Measurements from ENCODE around the gene IP6K1. TPM values are rescaled to one million over a fixed set of nuclear protein-coding genes. Genes with fewer than 3 reads are reported as not detected.

Gene IP6K1
- total RNA-seq, 4 donors from 2014 or later: 13.5 to 22.2 (median 19.5) TPM

DNA sequence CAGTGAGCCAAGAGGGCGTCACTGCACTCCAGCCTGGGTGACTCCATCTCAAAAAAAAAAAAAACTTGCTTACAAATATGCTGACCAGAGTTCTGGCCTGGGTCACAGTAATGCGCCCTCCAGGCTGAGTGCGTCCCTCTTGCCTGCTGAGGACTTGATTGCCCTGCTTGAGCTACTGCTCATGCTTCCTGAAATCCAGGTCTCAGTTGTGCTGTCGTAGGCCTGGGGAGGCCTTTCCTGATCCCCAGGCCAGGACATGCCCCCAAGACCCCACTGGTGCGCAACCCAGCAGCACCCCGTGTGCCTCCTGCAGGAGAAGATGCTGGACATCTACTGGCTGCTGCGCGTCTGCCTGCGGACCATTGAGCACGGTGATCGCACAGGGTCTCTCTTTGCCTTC is 74.2 kb downstream of the IP6K1 start:
- H3K4me3 ChIP-seq: no peak overlapping the region
- DNase-seq: peak in 1 of 2 donors; percentile 6
- TF ChIP-seq POLR2A (IDR thresholded peaks at IDR 0.05) (no peak), CTCF (IDR thresholded peaks at IDR 0.05 in 4 of 5, conservative IDR thresholded peaks at IDR 0.05 in 1 of 5) (no peak)
- in situ Hi-C loops (cut with MboI; ENCODE audit: low sequenced_read_pairs in 4 of 4) (no loop called here), intact Hi-C loops (cut with DNase I; ENCODE audit: low total_unique reads) (no loop called here)
- H3K36me3 ChIP-seq: peaks cover 0 to 19% of the 10 kb centered on the region in 2 donors
- no peak for ATAC-seq
- H3K4me1 ChIP-seq: peaks cover 7 to 22% of the 10 kb centered on the region in 2 donors
- no peaks in the 10 kb centered on the region for H3K27me3 ChIP-seq
- no peaks in the 10 kb centered on the region for H3K9me3 ChIP-seq
- no peak overlapping the region for H3K27ac ChIP-seq

GRCh38 chr3:49711489-49711888 is 74.9 kb downstream of the IP6K1 start:
- in situ Hi-C loops (cut with MboI; ENCODE audit: low sequenced_read_pairs in 4 of 4) (no loop called here), intact Hi-C loops (cut with DNase I; ENCODE audit: low total_unique reads) (no loop called here)
- peak in 1 of 2 donors; percentile 7 for DNase-seq

GRCh38 chr3:49709852-49710251 is 76.5 kb downstream of the IP6K1 start:
- no peak overlapping the region for H3K4me3 ChIP-seq
- no peak overlapping the region for H3K27ac ChIP-seq
- TF ChIP-seq CTCF (IDR thresholded peaks at IDR 0.05 in 4 of 5, conservative IDR thresholded peaks at IDR 0.05 in 1 of 5) (no peak), POLR2A (IDR thresholded peaks at IDR 0.05) (no peak)
- intact Hi-C loops (cut with DNase I; ENCODE audit: low total_unique reads): no loop called here
- no peak for DNase-seq
- in situ Hi-C loops (cut with MboI; ENCODE audit: low sequenced_read_pairs in 4 of 4): no loop called here
- no peaks in the 10 kb centered on the region for H3K27me3 ChIP-seq
- H3K4me1 ChIP-seq: peaks cover 5 to 14% of the 10 kb centered on the region in 2 donors
- H3K36me3 ChIP-seq: peaks cover 0 to 34% of the 10 kb centered on the region in 2 donors
- H3K9me3 ChIP-seq: no peaks in the 10 kb centered on the region
- no peak for ATAC-seq

More at GRCh38 chr3:49711489-49711888, 74.9 kb downstream of the IP6K1 start:
- H3K27ac ChIP-seq: no peak overlapping the region
- no peak for ATAC-seq
- no peaks in the 10 kb centered on the region for H3K27me3 ChIP-seq
- H3K36me3 ChIP-seq: peaks cover 0 to 26% of the 10 kb centered on the region in 2 donors
- TF ChIP-seq POLR2A (IDR thresholded peaks at IDR 0.05): no peak
- TF ChIP-seq CTCF (IDR thresholded peaks at IDR 0.05 in 4 of 5, conservative IDR thresholded peaks at IDR 0.05 in 1 of 5): no peak
- no peak overlapping the region for H3K4me3 ChIP-seq
- H3K4me1 ChIP-seq: peaks cover 7 to 22% of the 10 kb centered on the region in 2 donors
- no peaks in the 10 kb centered on the region for H3K9me3 ChIP-seq

- no peak overlapping the region for H3K27ac ChIP-seq
- H3K27me3 ChIP-seq: no peaks in the 10 kb centered on the region
- no peak for TF ChIP-seq POLR2A (IDR thresholded peaks at IDR 0.05)
- TF ChIP-seq CTCF (IDR thresholded peaks at IDR 0.05 in 4 of 5, conservative IDR thresholded peaks at IDR 0.05 in 1 of 5): no peak
- DNase-seq: no peak
- in situ Hi-C loops (cut with MboI; ENCODE audit: low sequenced_read_pairs in 4 of 4) (no loop called here), intact Hi-C loops (cut with DNase I; ENCODE audit: low total_unique reads) (no loop called here)
- peaks cover 0 to 52% of the 10 kb centered on the region in 2 donors for H3K36me3 ChIP-seq
- H3K4me1 ChIP-seq: no peaks in the 10 kb centered on the region
- H3K4me3 ChIP-seq: no peak overlapping the region
- ATAC-seq: no peak
- no peaks in the 10 kb centered on the region for H3K9me3 ChIP-seq
Observed at GRCh38 chr3:49707113-49707480, 79.2 kb downstream of the IP6K1 start.

- H3K9me3 ChIP-seq: no peaks in the 10 kb centered on the region
- in situ Hi-C loops (cut with MboI; ENCODE audit: low sequenced_read_pairs in 4 of 4): no loop called here
- intact Hi-C loops (cut with DNase I; ENCODE audit: low total_unique reads): no loop called here
- H3K4me3 ChIP-seq: no peak overlapping the region
- no peak for TF ChIP-seq POLR2A (IDR thresholded peaks at IDR 0.05)
- TF ChIP-seq CTCF (IDR thresholded peaks at IDR 0.05 in 4 of 5, conservative IDR thresholded peaks at IDR 0.05 in 1 of 5): no peak
- no peak overlapping the region for H3K27ac ChIP-seq
- peaks cover 0 to 57% of the 10 kb centered on the region in 2 donors for H3K36me3 ChIP-seq
- ATAC-seq (no peak), DNase-seq (no peak)
- no peaks in the 10 kb centered on the region for H3K27me3 ChIP-seq
- no peaks in the 10 kb centered on the region for H3K4me1 ChIP-seq
Observed at GRCh38 chr3:49706456-49707112, 79.8 kb downstream of the IP6K1 start.

Data from gastrocnemius medialis (tissue), 4 donors.